Measurements from ENCODE around the gene CNIH3.

DNA sequence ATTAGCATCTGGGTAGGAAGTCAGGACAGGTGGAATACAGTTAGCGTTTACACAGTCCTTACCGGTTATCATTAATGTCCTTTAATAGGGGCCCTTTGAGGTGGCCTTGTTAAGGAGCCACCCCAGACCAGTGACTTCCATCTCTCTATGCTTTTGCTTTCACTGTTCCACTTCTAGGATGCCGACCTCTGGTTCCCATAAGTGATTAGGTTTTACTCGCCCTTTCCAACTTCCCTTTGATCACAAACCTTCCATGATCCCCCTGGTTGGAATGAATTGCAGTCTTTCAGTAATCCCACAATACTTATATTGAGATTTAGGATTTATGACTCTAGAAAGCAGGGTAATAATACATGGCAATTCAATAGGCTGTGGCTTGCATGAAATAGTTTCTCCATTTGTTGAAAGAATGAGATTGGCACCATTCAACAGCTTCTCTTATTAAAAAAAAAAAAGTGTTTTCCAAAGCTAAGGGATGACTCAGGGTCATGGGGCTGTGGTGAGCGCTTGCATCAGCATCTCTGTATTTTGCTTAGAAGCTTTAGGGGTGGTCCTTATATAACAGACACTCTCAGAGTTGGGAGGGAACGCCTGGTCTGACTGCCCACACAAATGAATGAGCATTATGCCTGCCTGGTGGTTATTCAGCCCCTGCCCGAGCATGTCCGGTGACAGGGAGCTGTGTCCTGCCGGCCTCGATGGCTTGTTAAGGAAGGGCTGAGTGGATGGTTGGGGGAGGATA lies 110.5 kb downstream of the CNIH3 start:
- TF ChIP-seq, protein P1, sequence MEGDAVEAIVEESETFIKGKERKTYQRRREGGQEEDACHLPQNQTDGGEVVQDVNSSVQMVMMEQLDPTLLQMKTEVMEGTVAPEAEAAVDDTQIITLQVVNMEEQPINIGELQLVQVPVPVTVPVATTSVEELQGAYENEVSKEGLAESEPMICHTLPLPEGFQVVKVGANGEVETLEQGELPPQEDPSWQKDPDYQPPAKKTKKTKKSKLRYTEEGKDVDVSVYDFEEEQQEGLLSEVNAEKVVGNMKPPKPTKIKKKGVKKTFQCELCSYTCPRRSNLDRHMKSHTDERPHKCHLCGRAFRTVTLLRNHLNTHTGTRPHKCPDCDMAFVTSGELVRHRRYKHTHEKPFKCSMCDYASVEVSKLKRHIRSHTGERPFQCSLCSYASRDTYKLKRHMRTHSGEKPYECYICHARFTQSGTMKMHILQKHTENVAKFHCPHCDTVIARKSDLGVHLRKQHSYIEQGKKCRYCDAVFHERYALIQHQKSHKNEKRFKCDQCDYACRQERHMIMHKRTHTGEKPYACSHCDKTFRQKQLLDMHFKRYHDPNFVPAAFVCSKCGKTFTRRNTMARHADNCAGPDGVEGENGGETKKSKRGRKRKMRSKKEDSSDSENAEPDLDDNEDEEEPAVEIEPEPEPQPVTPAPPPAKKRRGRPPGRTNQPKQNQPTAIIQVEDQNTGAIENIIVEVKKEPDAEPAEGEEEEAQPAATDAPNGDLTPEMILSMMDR (IDR thresholded peaks at IDR 0.05), result no peak
- TF ChIP-seq POLR2A (IDR thresholded peaks at IDR 0.05), result no peak
